CD4-positive, alpha-beta T cell treated with Interleukin-1 beta for 1 hour (primary cell): ENCODE data around the gene PPIL6.
"Not testable (repeated sequence)": the region's sequence is repeated elsewhere in the genome, so short reads cannot be mapped to it uniquely, and the experiment has no call there.

Experiments used
- DNase-seq, 2 donors: peaks; one replicate each; pipeline ENCODE4 v3.0.0-alpha.2; 2020 to 2022

The PPIL6 gene

DNA sequence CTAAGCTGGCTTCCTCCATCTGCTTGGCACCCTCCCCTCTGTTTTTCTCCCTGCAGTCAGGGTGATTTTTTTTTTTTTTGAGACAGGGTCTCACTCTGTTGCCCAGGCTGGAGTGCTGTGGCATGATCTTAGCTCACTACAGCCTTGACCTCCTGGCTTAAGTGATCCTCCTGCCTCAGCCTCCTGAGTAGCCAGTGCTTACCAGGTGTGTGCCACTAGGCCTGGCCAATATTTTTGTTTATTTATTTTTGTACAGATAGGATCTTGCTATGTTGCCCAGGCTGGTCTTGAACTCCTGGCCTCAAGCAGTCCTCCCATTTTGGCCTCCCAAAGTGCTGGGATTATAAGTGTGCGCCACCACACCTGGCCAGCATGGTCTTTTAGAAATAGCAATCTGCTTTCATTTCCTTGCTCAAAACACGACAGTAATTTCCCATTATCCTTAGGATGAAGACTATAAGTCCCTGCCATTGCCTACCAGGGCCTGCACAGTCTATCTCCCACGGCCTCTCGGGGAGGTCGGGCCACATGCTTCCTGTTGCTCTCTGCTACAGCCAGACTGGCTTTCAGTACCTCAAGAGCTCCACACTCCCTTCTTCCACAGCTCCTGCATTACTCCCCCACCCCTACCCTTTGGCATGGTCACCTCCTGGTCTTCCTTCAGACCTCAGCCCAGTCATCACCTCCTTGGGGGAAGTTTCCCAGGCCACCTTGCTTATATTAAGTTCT lies 47.1 kb downstream of the PPIL6 start:
- no peak for DNase-seq

DNA sequence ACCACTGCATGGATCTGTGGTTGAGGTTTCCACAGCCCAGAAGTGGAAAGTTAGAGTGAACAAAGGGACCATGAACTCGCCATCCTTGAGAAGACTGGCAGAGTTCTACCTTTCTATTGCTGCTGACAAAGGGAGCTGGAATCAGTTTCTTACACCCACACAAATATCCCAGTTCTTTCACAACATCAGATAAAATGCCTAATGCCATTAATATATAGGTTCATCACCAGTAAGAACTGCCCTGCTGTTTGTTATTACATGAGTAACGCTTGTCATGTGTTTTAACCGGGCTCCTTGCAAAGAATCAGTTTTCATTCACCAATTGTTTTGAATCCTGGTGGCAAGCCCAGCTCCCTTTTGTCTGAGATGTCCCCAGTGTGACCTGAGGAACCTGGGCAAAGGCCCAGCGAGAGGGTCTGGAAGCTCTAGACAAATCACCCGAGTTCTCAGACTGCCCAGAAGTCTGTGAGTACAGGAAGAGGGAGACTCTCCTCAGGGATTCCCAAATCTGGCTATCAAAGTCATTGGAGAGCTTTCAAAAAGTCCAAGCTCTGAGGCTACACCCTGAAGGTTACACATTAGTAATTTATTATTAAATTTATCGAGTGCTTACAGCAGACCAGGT lies 50.7 kb downstream of the PPIL6 start:
- no peak for DNase-seq

DNA sequence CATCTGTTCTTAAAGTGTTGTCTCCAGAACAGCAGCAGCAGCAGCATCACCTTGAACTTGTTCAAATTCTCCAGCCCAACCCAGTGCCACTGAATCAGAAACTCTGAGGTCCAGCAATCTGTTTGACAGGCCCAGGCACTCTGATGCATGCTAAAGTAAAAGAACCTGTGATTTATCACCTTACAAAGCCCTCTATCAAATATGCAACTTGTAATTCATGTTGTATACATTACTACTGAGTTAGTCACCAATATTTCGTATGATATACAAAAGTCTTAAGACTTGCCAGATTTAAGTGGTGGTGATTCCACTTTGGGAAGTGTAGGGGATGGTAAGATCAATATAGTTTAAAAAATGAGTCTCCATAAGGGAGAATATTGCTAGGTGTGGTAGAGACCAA lies 52.2 kb downstream of the PPIL6 start:
- no peak for DNase-seq

DNA sequence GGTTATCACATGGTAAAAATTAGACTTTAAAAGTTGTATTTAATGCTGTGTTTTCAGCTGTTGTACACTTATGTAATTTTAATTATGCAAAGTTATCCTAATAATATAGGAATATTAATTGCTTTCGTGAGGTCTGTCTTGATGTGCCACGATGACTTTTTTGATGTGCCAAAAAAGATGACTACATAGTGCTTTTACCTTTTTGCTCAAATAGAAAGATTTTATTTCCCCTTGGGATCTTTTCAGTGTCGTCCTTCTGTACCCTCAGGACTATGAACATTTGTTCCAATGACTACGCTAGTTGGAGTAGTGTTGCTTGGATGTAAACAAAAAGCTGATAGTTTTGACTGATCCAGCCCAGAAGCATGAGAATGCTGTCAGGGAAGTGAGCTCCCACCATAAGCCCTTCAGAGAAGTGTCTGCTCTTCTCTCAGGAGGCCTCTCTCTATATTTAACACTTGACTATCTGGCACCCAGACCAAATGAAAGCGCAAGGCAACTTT lies 56.9 kb downstream of the PPIL6 start:
- no peak for DNase-seq

DNA sequence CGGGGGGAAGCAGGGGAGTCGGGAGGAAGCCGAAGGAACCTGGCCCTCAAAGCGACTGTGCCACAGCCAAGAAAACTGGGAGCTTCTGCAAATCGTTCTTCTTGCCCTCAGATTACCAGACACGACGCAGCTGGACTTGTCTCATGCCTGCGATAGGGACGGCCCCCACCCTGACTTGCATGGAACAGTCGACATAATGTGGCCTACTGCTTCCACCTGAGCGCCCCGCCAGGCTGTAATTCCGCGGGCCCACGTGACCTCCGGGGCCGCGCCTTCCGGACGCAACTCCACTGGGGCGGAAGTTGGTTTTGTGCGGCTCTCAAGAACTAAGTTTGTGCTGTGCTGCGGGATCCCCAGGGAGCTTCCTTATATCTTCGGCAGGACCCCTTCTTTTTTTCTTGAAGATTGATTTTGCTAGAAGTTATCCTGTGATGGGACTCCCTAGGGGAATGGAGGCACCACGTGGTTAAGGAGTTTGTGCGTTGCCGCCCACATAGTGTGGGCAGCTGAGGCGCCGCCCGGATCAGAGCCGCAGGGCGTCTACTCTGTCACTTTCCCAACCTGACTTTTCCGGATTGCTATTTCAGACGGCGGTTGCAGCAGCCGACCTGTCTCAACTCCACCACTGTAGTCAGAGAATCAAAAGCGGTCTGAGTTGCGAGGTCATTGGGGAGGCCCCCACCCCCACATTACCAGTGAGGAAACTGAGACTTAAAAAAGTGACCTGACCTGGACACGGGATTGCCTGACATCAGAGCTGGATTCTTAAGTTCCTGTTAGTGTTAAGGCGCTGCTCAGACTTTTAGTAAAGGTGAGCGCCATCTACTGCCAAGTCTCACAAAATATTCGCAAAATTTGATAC lies 57.6 kb downstream of the PPIL6 start:
- peak; percentile 91 to 93 for DNase-seq

DNA sequence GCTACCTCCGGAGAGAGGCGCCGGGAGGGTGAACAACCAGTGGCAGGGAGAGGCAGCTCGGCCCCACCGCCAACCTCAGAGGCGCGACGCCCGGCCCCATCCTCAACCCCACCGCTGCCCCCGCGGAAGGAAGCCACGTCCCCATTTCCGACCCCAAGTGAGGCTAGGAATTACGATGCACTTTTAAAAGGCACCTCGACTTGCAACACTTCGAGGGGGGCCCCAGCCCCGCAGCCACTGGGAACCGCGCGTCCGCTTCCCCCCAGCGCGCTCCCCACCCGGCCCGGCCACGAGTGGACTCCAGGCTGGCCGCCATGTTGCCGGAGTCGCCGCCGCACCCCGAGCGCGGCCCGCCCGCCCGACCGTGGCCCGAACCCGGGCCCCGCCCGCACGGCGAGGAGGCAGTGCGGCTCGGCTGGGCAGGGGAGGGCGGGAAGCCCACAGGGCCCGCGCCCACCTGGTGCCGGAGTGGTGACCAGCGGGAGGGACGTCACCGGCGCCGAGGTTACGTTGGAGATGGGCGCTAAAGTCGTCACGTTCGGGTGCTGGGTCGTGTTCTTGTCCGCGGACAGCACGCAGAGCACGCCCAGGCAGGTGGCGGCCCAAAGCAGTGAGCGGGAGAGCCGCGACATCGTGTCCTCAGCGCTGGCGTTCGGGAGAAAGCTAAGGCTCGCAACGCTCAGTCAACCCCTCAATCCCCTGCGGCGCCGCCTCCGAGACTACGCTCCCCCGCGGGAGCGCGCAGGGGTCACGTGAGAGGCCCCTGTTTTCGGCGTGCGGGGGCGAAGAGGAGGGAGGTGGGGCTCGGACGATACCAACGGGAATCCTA lies 58.5 kb downstream of the PPIL6 start, which contains the start of gene CD164:
TSS of gene CD164 (minus strand) at position 721 of the 829 bp plus-strand sequence. CDS start at position 632, 89 bp downstream.
- peak; percentile 93 for DNase-seq

DNA sequence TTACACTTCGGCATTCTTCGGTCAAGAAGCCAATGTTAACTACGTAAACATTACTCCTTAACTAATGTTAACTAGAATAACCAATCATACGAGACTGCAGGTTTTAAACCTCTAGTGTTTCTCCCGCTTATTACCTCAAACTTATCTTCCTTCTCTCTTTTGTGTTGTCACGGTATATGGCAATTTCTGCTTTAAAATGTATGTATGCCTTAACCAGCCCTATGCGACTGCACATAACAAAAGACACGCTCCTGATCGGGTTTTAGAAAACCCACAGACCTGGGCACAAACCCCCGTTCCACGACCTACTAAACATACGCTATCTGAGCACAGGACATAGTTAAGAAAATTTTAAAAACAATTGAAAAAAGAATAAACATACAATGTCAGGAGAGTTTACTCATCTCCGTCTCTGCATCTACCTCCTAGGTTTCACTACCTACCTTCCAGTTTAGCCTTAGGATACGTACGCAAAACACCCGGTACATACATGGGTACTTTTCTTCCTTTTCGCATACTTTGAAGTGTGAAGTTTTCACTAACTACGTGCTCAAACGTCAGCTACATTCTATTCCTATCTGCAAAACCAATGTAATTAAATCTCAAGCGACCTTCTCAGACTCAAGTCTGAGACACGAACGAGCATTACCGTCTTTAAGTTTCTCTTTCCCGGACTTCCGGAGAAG lies 59.2 kb downstream of the PPIL6 start:
- DNase-seq = no peak

DNA sequence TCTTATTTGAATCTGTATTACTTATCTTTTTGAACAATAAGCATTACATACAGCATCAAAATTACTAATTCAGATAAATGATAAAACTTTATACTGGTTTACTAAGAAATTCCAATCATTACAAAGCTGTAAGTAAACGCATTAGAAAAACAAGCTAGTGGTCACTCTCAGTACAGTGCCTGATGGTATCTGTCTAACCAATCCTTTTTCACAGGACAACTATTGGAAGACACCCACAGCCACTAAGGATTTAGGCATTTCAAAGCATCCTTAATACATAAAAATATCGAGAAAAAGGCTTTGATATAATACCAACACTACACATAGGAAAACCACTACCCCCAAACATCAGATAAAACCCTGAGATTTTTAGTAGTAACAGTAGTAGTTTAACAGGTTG lies 60.7 kb downstream of the PPIL6 start:
- no peak for DNase-seq

DNA sequence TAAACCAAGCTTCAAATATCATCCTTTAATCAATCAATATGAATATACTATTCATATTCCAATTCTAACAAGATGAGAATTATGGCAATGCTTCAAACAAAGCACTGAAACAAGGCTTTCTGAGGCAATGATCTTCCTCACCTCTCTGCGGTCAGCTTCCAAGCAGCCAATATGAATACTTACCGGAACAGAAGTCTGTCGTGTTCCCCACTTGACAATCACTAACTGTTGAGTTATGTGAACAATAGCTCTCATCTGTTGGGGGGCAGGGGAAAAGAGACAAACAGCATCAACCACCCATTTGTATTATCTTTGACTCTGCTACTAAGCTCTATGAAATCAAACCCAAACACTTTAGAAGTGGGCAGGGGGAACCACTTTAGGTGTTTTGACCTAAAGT lies 62.7 kb downstream of the PPIL6 start:
- DNase-seq = no peak

DNA sequence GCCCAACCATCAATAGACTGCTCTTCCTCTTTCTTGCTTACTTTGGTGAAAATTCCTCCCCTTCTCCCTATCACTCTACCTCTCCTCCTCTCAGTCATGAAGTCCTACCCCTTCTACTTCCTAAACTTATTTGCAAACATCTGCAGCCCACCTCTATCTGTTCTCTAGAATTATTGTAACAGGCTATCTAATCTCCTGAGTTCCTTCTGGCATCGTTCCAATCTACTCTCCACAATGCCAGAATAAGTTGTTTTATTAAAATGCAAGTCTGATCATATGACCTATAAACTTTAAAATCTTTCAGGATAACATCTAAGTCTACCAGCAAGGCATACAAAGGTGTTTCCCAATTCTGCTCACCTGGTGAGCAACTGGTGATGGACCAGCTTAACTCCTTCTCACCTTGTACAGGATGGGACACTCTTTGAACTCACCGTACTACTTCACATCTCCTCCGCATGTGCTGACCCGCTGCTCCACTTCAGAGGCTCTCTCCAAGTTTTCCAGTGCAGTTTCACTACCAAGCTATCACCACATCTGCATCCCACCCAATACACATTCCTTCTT lies 66.0 kb downstream of the PPIL6 start:
- DNase-seq = no peak

DNA sequence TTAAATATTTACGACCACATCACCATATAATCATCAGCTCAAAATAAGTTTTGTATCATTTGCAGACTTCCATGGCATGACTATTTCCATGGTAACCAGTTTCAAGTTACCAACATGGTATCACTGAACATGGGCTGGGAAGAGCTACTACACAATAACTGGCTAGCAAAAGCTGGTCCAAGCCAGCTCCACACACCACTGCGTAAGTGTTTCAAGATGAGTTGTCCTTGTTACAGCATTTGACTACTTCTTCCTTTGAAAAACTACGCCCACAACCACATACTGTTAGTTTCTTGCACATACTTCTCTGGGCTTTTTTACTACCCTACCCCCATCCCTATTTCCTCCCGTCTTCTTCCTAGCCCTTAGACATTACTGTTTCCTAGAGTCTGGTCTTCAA lies 66.7 kb downstream of the PPIL6 start:
- peak; percentile 13 to 24 for DNase-seq

DNA sequence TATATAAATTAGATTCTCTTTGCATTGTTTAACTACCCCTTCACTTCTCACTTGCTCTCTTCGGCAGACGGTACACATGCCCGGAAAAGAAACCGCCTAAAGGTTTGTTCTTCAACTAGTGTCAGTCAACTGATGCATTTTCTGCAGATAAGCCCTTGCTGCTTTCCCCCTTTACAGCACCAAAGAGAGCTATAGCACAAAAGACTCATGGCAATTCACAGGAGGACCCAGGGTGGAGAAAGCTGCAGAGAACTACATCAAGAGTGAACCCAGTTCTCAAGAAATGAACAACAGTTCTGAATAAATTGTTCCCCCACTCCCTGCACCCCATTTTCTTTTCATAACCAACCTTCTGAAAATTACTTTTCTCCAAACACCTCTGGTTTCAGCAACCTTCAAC lies 67.1 kb downstream of the PPIL6 start:
- DNase-seq = no peak

DNA sequence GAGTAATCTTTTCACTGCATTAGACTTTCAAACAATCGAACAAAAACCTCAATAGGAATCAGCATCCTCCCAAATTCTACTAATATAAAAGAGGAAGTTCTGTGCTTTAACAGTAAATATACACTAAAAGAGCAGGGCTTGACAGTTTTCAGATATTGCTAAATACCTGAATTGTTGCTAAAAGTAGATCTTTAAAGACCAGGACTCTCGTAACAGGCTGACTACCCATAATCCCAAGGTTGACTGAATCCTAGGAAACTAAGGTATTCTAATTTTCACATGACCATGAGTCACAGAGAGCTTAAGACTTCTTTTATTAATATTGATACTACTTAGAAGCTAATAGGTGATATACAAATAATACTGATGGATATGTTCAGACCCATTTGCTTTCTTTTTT lies 68.3 kb downstream of the PPIL6 start:
- DNase-seq = no peak

DNA sequence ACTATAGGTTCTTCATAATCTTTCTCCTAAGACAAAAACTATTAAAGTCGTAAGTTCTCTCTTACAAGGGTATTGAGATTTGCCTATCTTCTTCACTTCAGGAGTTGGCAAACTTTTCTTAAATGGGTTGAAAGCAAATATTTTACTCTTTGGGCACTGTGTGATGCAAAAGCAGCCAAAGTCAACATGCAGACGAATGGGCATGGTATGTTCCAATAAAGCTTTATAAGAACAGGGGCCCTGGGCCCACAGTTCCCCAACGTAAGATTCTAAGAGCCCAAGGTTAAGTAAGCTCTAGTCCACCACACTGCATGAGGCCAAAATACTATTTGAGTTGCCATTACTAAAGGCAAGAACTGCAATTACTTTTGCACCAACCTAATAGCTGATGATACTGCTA lies 69.6 kb downstream of the PPIL6 start:
- DNase-seq = no peak

DNA sequence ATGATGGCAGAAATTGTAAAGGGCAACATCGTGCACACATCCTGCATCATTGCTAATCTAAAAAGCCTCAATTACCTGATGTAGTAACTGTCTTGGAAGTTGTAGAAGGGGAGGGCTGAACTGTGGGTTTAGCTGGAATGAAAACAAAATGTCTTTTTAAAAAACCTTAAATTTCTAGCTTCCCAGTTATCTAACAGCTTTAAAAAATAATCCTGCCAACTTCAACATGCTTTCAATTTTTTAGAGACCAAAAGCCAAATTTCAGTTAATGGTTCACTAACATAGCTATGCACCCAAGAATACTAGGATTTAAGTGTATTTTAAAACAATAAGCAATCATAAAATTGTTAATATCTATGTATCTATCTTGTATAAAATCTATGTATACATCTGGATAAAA lies 70.1 kb downstream of the PPIL6 start:
- DNase-seq = no peak

DNA sequence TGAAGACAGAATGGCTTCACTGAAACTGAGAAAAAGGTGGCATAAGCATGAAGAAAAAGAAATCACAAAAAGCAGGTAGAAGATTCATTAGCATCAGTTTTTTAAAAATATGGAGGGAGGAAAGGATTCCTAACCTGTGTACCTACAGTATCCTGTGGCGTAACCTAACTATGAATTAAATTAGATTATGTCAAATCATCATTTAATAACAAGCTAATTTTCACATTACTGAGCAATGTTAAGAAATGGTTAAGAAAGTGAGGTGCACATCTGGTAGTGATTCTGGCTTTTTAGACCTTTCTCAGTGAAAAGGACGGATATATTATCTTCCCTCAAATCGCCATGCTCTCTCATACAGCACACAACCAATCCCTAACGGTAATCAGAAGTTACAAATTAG lies 70.7 kb downstream of the PPIL6 start:
- DNase-seq = no peak

DNA sequence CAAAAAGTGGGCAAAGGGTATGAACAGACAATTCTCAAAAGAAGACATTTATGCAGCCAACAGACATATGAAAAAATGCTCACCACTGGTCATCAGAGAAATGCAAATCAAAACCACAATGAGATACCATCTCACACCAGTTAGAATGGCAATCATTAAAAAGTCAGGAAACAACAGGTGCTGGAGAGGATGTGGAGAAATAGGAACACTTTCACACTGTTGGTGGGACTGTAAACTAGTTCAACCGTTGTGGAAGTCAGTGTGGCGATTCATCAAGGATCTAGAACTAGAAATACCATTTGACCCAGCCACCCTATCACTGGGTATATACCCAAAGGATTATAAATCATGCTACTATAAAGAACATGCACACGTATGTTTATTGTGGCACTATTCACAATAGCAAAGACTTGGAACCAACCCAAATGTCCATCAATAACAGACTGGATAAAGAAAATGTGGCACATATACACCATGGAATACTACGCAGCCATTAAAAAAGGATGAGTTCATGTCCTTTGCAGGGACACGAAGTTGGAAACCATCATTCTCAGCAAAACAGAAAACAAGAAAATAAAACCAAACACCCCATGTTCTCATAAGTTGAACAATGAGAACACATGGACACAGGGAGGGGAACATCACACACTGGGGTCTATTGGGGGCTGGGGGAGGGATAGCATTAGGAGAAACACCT lies 75.9 kb downstream of the PPIL6 start:
- DNase-seq = not testable (repeated sequence)

DNA sequence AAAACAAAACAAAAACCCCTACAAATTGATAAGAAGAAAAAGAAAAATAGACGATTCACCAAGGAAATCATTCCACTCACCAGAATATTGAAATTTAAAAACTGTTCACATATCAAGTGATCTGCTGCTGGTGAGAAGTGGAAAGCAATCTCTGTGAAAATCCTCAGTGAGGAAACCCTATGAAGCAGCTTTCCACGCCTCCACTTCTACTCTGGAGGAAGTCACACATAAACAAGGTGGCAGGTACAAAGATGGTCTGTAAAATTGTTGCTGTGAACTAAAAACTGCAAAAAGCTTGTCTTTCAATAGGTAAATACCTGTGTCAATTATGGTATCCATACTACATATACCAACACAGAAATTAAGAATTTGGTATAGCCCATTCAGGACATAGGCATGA lies 76.7 kb downstream of the PPIL6 start:
- no peak for DNase-seq

DNA sequence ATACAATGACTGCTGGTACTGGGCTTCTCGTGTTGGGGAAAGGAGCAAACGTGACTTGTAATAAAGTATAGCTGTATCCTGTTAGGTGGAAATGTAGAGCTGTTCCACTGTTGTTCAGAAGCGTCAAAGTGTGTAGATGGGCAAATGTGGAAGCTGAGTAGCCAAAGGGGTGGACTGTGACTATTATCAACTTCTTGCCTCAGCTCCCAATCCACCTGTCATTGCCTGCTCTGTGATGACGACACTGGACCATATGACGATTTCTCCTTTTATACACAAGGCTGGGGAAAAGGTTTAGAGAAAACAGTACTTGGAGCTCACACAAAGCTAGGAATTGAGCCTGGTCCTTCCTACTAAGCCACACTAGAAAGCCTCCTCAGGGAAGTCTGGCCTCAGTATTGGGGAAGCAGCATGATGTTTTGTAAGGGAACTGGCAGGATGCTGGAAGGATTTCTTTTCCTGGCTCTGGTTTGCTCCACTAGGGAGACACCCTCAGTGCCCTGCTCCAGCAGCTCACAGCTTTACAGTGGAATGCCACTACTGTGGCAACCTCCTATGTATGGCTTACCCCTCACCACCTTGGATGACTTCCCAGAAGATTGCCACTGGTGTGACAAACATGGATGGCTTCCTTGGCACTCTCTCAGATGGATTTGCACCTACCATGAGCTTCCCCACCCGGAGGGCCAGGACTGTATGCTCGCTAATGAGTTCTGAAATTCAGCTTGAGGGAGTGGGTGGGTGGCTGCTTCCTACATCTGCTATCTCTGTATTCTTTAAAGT lies 78.1 kb downstream of the PPIL6 start:
- DNase-seq = no peak

DNA sequence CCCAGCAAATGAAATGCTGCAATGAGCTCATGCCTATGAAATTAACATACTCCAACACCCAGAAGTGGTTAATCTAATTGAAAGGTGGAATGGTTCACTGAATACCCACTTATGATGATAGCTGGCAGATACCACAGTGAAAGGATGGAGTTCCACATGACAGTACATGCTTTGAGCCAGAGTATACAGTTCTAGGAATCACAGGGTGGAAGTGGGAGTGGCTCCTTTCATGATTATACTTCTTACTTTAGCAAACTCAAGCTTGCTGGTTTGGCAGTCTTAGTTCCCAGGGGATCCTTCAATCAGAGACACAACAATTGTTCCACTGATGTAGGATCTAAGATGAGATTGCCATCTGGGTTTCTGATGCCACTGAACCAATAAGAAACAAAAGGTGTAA lies 79.6 kb downstream of the PPIL6 start:
- no peak for DNase-seq
